Fibroblast of the aortic adventitia (primary cell): ENCODE data around the gene SLC29A3. TPM values are rescaled to one million over a fixed set of nuclear protein-coding genes. Genes with fewer than 3 reads are reported as not detected.
A peak's percentile ranks its signal among the peaks of the same experiment; 100 is the strongest.

Experiments
- DNase-seq: peaks from one replicate; pipeline ENCODE4 v3.0.0-alpha.2; 2010; ENCODE audit warnings: low read depth
- H3K4me3 ChIP-seq: 2 replicates; pipeline ENCODE4 v1.5.1; 2011; ENCODE audit warnings: low read depth, mild to moderate bottlenecking, control low read depth, low read length, moderate library complexity
- total RNA-seq: library from RNA; depleted of rRNA; stranded (reverse); fragments of >200 nt; gene quantifications from 2 replicates; pipeline ENCODE4 v1.2.3, GENCODE V29; 2012; ENCODE audit warnings: low replicate concordance
- TF ChIP-seq, protein P1 (sequence below): IDR thresholded peaks from 2 replicates; pipeline ENCODE4 v1.5.1; 2011; ENCODE audit warnings: mild to moderate bottlenecking, low read length, control low read depth, inconsistent platforms; ENCODE audit not compliant: insufficient read depth

The SLC29A3 gene
- total RNA-seq, 1 donor, result 1.2 TPM

DNA sequence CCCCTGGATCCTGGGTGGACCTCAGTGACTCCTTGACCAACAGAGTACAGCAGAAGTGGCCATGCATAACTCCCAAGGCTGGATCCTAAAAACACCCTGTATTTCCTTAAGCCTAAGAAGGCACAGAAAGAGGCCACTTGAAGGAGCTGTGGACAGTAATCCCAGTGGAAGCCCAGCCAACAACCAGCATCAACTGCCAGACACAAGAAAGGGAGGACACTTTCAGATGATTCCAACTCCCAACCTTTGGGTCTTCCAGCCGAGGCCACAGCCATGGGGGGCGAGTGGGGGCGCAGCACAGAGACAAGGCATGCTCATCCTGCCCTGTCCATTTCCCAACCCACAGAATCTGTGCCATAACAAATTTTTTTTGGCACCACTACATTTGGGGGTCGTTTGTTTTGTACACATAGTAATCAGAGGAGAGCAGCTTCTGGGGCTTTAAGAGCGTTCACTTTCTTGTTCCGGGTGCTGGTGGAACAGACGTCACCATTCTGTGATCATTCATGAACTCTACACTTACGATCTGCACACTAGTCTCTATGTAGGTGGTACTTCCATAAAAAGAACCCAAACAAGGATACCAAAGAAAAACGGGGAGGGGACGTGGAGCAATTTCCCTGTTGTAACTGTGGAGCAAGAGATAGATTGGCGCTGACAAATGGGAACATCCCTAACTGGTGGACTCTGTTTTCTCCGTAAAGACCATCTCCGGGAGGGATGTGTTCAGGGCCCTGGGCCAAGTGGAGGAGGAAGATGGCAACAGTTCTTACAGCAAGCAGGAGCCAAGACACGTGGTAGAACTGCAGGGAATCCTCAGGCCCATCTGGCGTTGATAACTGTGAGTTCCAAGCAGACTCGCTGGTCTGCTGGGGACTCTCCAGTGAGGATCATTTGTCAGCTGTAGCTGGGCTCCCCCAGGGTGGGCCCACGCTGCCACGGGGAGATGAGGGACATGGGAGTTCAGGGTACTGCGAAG is 6.0 kb upstream of the SLC29A3 start:
- no peak overlapping the region for H3K4me3 ChIP-seq
- peak; percentile 85 for DNase-seq
- TF ChIP-seq, protein P1, sequence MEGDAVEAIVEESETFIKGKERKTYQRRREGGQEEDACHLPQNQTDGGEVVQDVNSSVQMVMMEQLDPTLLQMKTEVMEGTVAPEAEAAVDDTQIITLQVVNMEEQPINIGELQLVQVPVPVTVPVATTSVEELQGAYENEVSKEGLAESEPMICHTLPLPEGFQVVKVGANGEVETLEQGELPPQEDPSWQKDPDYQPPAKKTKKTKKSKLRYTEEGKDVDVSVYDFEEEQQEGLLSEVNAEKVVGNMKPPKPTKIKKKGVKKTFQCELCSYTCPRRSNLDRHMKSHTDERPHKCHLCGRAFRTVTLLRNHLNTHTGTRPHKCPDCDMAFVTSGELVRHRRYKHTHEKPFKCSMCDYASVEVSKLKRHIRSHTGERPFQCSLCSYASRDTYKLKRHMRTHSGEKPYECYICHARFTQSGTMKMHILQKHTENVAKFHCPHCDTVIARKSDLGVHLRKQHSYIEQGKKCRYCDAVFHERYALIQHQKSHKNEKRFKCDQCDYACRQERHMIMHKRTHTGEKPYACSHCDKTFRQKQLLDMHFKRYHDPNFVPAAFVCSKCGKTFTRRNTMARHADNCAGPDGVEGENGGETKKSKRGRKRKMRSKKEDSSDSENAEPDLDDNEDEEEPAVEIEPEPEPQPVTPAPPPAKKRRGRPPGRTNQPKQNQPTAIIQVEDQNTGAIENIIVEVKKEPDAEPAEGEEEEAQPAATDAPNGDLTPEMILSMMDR, result no peak

DNA sequence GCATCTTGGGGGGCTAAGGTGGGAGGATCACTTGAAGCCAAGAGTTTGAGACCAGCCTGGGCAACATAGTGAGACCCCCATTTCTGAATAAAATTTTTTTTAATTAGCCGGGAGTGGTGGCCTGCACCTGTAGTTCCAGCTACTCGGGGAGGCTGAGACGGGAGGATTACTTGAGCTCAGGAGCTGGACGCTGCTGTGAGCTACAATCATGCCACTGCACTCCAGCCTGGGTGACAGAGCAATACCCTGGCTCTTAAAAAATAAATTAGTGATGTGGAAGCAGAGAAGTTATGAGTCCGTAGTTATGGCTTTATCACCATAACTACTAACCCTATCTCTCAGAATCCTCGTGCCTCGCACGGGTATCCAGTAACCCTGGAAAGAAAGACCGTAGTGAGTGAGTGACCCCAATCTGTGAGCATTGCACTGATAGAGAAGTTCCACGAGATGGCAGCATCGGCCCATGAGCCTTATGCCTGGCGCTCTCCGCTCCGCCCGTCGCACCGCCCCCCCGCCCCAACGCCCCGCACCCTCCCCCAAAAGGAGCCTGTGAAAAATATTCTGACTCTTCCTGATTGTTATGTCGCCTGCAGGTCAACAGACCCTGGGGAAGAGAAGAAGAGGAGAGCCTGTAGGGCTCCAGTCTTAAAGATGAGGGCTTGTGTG is 4.9 kb upstream of the SLC29A3 start:
- H3K4me3 ChIP-seq, result no peak overlapping the region
- TF ChIP-seq, protein P1, result peak; percentile 81
- DNase-seq, result peak; percentile 54

DNA sequence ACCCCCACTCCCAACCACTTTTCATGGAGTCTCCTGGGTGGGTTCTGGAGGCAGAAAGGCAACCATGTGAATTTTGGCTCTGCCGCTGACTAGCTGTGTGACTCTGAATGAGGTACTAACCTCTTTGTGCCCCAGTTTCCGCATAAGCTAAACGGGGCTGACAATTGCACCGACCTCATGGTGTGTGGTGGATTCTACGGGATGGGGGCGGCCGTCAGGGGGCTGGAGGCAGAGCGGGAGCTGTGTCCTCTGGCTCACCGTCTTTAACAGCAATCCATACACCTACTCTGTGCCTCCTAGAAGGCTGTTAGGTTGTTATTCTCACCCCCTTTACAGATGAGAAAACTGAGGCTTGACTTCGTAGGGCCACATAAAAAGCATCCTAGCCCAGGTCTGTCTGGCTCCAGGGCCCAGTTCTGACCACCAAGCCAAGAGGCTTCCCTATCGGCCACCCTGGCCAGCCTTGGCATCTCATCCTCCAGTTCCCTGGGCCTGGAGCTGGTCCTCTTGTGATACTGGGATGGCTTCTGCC is 4.3 kb upstream of the SLC29A3 start:
- TF ChIP-seq, protein P1, result no peak
- DNase-seq, result no peak
- no peak overlapping the region for H3K4me3 ChIP-seq

DNA sequence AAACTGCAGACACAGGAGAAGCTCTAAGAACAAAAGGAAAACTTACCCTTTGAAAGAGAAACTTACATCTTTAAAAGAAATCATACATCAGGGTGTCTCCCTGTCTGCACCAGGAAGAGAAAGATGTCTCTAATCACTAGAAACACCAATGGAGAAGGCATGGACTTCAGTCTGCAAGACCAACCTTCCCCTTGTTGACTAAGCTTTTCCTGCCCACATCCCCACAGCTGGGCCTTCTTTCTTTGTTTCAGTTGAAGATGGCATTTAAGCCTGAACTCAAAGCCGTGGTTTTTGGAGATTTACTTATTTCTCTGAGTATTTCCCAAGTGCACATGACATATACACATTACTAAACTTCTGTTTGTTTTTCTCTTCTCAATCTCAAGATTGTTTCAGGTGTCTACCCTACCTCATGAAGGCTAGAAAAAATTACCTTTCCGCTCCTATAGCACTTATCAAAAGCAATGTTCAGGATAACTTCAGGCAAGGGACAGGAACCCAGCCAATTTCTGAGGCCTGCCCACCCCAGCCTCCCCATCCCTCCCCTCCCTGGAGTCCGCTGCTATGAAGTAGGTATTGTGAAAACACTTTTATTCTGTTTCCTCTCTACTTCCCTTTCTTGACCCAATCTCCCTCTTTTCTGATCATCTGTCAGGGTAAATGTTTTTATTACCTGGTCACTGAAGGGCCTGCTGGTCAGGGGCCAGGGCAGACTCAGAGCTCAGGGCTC is 2.8 kb upstream of the SLC29A3 start:
- H3K4me3 ChIP-seq, result no peak overlapping the region
- DNase-seq, result peak; percentile 16
- TF ChIP-seq, protein P1, result no peak

DNA sequence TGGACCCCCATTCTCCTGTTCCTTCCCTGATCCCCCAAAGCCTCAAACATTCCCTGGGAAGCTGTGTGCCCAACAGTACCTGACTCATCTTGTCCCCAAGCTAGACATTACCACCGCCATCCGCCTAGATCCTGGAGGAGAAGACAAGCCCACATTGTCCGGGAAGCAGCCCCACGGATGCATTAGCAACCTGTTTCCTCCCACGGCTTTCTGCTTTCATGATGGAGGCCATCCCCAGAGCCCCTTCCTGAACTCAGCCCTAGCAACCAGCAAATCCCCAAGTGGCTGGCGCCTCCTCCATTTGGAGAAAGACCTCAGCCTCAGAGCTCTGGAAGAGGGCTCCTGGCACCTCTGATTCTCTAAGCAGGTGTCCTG is 2.3 kb upstream of the SLC29A3 start:
- TF ChIP-seq, protein P1, result no peak
- H3K4me3 ChIP-seq, result no peak overlapping the region
- no peak for DNase-seq

DNA sequence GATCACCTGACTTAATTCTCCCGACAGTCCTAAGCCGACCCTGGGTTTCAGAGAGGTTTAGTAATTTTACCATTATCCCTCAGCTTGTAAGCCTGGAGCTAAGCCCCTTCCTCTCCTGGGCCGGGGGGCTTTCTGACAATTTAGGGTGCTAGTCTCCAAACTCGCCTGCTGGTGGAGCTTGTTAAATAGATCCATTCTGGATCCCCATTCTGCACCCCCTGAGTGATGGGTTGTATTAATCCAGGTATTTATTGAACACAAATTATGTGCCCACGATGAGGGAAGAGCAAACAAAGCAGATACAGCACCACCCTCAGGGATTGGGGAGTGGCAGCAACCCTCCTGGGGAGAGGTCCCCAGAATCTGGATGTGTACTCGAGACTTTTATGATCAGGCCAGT is 1.3 kb upstream of the SLC29A3 start:
- TF ChIP-seq, protein P1, result no peak
- no peak for DNase-seq
- no peak overlapping the region for H3K4me3 ChIP-seq
